SK-N-SH treated with all-trans-retinoic acid at 6 μM for 48 hours (cell line): ENCODE data around the gene NCK2.

ENCODE experiments used
- ATAC-seq: fragments of 200-7000 bp; cut with Tn5 transposase; 3 replicates; pipeline ENCODE4 v1.9.1; 2020; ENCODE audit warnings: mild to moderate bottlenecking, moderate library complexity
- ARNTL ChIP-seq: fragments of 450-650 bp; formaldehyde crosslinking; IDR thresholded peaks from 2 replicates; pipeline ENCODE4 v1.5.0; 2020; ENCODE audit warnings: low read depth, mild to moderate bottlenecking, moderate library complexity, borderline replicate concordance
- BACH2 ChIP-seq: fragments of 250-450 bp; sonication (Bioruptor Pico); IDR thresholded peaks from 2 replicates; pipeline ENCODE4 v1.9.0; 2021; ENCODE audit warnings: mild to moderate bottlenecking, borderline replicate concordance
- CREB5 ChIP-seq: fragments of 250-450 bp; sonication (Bioruptor Pico); IDR thresholded peaks from 2 replicates; pipeline ENCODE4 v1.5.1; 2020; ENCODE audit warnings: low read depth, mild to moderate bottlenecking, moderate library complexity
- CSDC2 ChIP-seq: fragments of 250-450 bp; sonication (Bioruptor Pico); IDR thresholded peaks from 2 replicates; pipeline ENCODE4 v1.5.0; 2020; ENCODE audit warnings: mild to moderate bottlenecking, moderate library complexity
- CSRNP3 ChIP-seq: fragments of 250-450 bp; sonication (Bioruptor Pico); IDR thresholded peaks from 2 replicates; pipeline ENCODE4 v1.5.1; 2021; ENCODE audit warnings: mild to moderate bottlenecking, moderate library complexity
- ESRRG ChIP-seq: fragments of 250-450 bp; sonication (Bioruptor Pico); IDR thresholded peaks from 2 replicates; pipeline ENCODE4 v1.6.1; 2021; ENCODE audit warnings: mild to moderate bottlenecking
- GLIS3 ChIP-seq: fragments of 250-450 bp; sonication (Bioruptor Pico); IDR thresholded peaks from 2 replicates; pipeline ENCODE4 v1.5.0; 2020; ENCODE audit warnings: mild to moderate bottlenecking, moderate library complexity
- ISL1 ChIP-seq: fragments of 250-450 bp; sonication (Bioruptor Pico); IDR thresholded peaks from 2 replicates; pipeline ENCODE4 v2.1.2; 2022; ENCODE audit warnings: mild to moderate bottlenecking, moderate library complexity
- OSR1 ChIP-seq: fragments of 250-450 bp; sonication (Bioruptor Pico); IDR thresholded peaks from 2 replicates; pipeline ENCODE4 v1.8.0; 2022; ENCODE audit warnings: moderate library complexity, mild to moderate bottlenecking, inconsistent platforms
- PATZ1 ChIP-seq: fragments of 250-450 bp; sonication (Bioruptor Pico); IDR thresholded peaks from 2 replicates; pipeline ENCODE4 v1.8.0; 2020; ENCODE audit warnings: mild to moderate bottlenecking, moderate library complexity, borderline replicate concordance
- POU6F1 ChIP-seq: fragments of 250-450 bp; sonication (Bioruptor Pico); IDR thresholded peaks from 2 replicates; pipeline ENCODE4 v1.8.0; 2021; ENCODE audit warnings: low read depth, mild to moderate bottlenecking, moderate library complexity, borderline replicate concordance
- PPARA ChIP-seq: fragments of 250-450 bp; sonication (Bioruptor Pico); IDR thresholded peaks from 2 replicates; pipeline ENCODE4 v1.5.0; 2020; ENCODE audit warnings: mild to moderate bottlenecking, borderline replicate concordance
- RARB ChIP-seq: fragments of 250-450 bp; sonication (Bioruptor Pico); IDR thresholded peaks from 2 replicates; pipeline ENCODE4 v1.8.0; 2021; ENCODE audit warnings: mild to moderate bottlenecking, moderate library complexity
- SNAI2 ChIP-seq: fragments of 250-450 bp; sonication (Bioruptor Pico); IDR thresholded peaks from 2 replicates; pipeline ENCODE4 v1.5.0; 2020; ENCODE audit warnings: mild to moderate bottlenecking, moderate library complexity
- TCF4 ChIP-seq: fragments of 250-450 bp; sonication (Bioruptor Pico); IDR thresholded peaks from 2 replicates; pipeline ENCODE4 v1.8.0; 2021; ENCODE audit warnings: mild to moderate bottlenecking, moderate library complexity, borderline replicate concordance
- TOX ChIP-seq: fragments of 250-450 bp; sonication (Bioruptor Pico); IDR thresholded peaks from 2 replicates; pipeline ENCODE4 v1.8.0; 2021; ENCODE audit warnings: mild to moderate bottlenecking, moderate library complexity, borderline replicate concordance
- ZC3H10 ChIP-seq: fragments of 250-450 bp; sonication (Bioruptor Pico); IDR thresholded peaks from 2 replicates; pipeline ENCODE4 v1.5.1; 2021; ENCODE audit warnings: mild to moderate bottlenecking, moderate library complexity
- ZFP3 ChIP-seq: fragments of 250-450 bp; sonication (Bioruptor Pico); IDR thresholded peaks from 2 replicates; pipeline ENCODE4 v1.5.0; 2020; ENCODE audit warnings: mild to moderate bottlenecking, moderate library complexity
- ZFP30 ChIP-seq: fragments of 450-650 bp; formaldehyde crosslinking; IDR thresholded peaks from 2 replicates; pipeline ENCODE4 v1.5.0; 2022; ENCODE audit warnings: mild to moderate bottlenecking, moderate library complexity
- ZNF565 ChIP-seq: fragments of 450-650 bp; formaldehyde crosslinking; conservative IDR thresholded peaks from 2 replicates; pipeline ENCODE4 v1.5.0; 2020; ENCODE audit warnings: low read depth, mild to moderate bottlenecking, moderate library complexity
- ZNF70 ChIP-seq: fragments of 450-650 bp; formaldehyde crosslinking; IDR thresholded peaks from 2 replicates; pipeline ENCODE4 v1.5.0; 2020; ENCODE audit warnings: mild to moderate bottlenecking, moderate library complexity
- ZNF8 ChIP-seq: fragments of 450-650 bp; formaldehyde crosslinking; IDR thresholded peaks from 2 replicates; pipeline ENCODE4 v1.5.0; 2020; ENCODE audit warnings: mild to moderate bottlenecking, moderate library complexity

NCK2 gene

GRCh38 chr2:105834931-105835330 lies 90.2 kb downstream of the NCK2 start:
- no peak for ATAC-seq
- no peak for TF ChIP-seq CREB5 (CRISPR knock-in tag)
- no peak for TF ChIP-seq PATZ1 (CRISPR knock-in tag)
- TF ChIP-seq SNAI2 (CRISPR knock-in tag) = no peak
- TF ChIP-seq ISL1 (CRISPR knock-in tag) = no peak
- TF ChIP-seq ZNF8 (CRISPR knock-in tag) = no peak
- TF ChIP-seq CSDC2 (CRISPR knock-in tag) = no peak
- TF ChIP-seq ZFP30 = no peak
- TF ChIP-seq ZNF565 (CRISPR knock-in tag) = no peak
- no peak for TF ChIP-seq ZNF70
- TF ChIP-seq GLIS3 (CRISPR knock-in tag) = no peak
- TF ChIP-seq CSRNP3 = no peak
- no peak for TF ChIP-seq ZFP3 (CRISPR knock-in tag)
- no peak for TF ChIP-seq RARB (CRISPR knock-in tag)
- no peak for TF ChIP-seq TOX (CRISPR knock-in tag)
- no peak for TF ChIP-seq POU6F1 (CRISPR knock-in tag)
- TF ChIP-seq BACH2 = no peak
- TF ChIP-seq OSR1 (CRISPR knock-in tag) = no peak
- no peak for TF ChIP-seq ESRRG (CRISPR knock-in tag)
- TF ChIP-seq ZC3H10 = no peak
- TF ChIP-seq, all 23 proteins: peak for 0

GRCh38 chr2:105836341-105836740 lies 91.6 kb downstream of the NCK2 start:
- ATAC-seq = no peak

More at GRCh38 chr2:105836341-105836740, 91.6 kb downstream of the NCK2 start:
- TF ChIP-seq TCF4 (CRISPR knock-in tag) (no peak), RARB (CRISPR knock-in tag) (no peak), BACH2 (no peak), PATZ1 (CRISPR knock-in tag) (no peak), ARNTL (CRISPR knock-in tag) (no peak), POU6F1 (CRISPR knock-in tag) (no peak), ZNF8 (CRISPR knock-in tag) (no peak), OSR1 (CRISPR knock-in tag) (no peak), PPARA (CRISPR knock-in tag) (no peak), ZNF565 (CRISPR knock-in tag) (no peak), ZC3H10 (no peak), GLIS3 (CRISPR knock-in tag) (no peak), SNAI2 (CRISPR knock-in tag) (no peak), ZNF70 (no peak), ESRRG (CRISPR knock-in tag) (no peak), CREB5 (CRISPR knock-in tag) (no peak), ISL1 (CRISPR knock-in tag) (no peak)
- TF ChIP-seq, all 23 proteins: peak for 0
